GM12891 (cell line): ENCODE measurements around the gene TIAL1.

Experiments
- DNase-seq: peaks from one replicate; pipeline ENCODE4 v3.0.0; 2011; ENCODE audit warnings: low spot score; ENCODE audit not compliant: insufficient read length
- FAIRE-seq: peaks from 2 replicates; lab custom pipeline; 2011; peaks lifted over from hg19 to GRCh38; lab: Jason Lieb, UNC
- PAX5 ChIP-seq: IDR thresholded peaks from 2 replicates; pipeline ENCODE4 v1.6.1; 2011; ENCODE audit warnings: low read length, moderate library complexity, mild to moderate bottlenecking; ENCODE audit not compliant: insufficient read depth, severe bottlenecking
- POLR2A ChIP-seq: IDR thresholded peaks from 2 replicates; pipeline ENCODE4 v1.6.1; 2011; ENCODE audit warnings: low read depth, low read length, control low read depth
- POLR2AphosphoS5 ChIP-seq: IDR thresholded peaks from 2 replicates; pipeline ENCODE4 v1.6.1; 2011; ENCODE audit warnings: low read depth, low read length, control low read depth
- POU2F2 ChIP-seq: IDR thresholded peaks from 2 replicates; pipeline ENCODE4 v1.6.1; 2011; ENCODE audit warnings: low read depth, mild to moderate bottlenecking, control low read depth, low read length, moderate library complexity
- SPI1 ChIP-seq: IDR thresholded peaks from 2 replicates; pipeline ENCODE4 v1.6.1; 2011; ENCODE audit warnings: low read depth, low read length, control low read depth
- TAF1 ChIP-seq: IDR thresholded peaks from 2 replicates; pipeline ENCODE4 v1.6.1; 2011; ENCODE audit warnings: low read depth, low read length, control low read depth

The TIAL1 gene

GRCh38 chr10:119541459-119542356 lies 55.1 kb downstream of the TIAL1 start:
- no peak for DNase-seq
- TF ChIP-seq SPI1 (peak; percentile 79), POU2F2 (no peak; the same call in 1 of the 2 replicates), POLR2A (peak; percentile 53; the same call in 1 of the 2 replicates)
- peak; percentile 83 for FAIRE-seq

- FAIRE-seq (peak; percentile 5), DNase-seq (no peak)
- no peak for TF ChIP-seq PAX5
- TF ChIP-seq POLR2AphosphoS5 = no peak
- TF ChIP-seq TAF1 = no peak
- TF ChIP-seq SPI1 = no peak
- no peak for TF ChIP-seq POLR2A
- no peak for TF ChIP-seq POU2F2
These were observed 55.7 kb downstream of the TIAL1 start for GRCh38 chr10:119541046-119541445.

DNA sequence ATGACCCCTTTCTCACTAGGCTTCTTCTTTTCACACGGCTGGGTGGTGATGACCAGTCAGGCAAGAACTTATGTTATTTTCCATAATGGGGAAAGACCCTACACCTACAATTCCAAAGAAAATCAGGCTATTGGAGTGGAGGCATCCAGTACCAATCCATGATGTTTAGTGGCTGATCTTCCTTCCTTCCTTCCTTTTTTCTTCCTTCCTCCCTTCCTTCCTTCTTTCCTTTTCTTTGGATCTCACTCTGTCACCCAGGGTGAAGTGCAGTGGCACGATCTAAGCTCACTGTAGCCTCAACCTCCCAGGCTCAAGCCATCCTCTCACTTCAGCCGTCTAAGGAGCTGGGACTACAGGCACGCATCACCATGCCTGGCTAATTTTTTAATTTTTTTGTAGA lies 56.7 kb downstream of the TIAL1 start:
- no peak for TF ChIP-seq POLR2AphosphoS5
- TF ChIP-seq POLR2A = no peak
- TF ChIP-seq POU2F2 = no peak
- FAIRE-seq (no peak), DNase-seq (no peak)

- FAIRE-seq (peak; percentile 62), DNase-seq (no peak)
- TF ChIP-seq POU2F2 = no peak
- TF ChIP-seq SPI1 = no peak
- no peak for TF ChIP-seq TAF1
- no peak for TF ChIP-seq POLR2A
- TF ChIP-seq PAX5 = no peak
- no peak for TF ChIP-seq POLR2AphosphoS5
These were observed 57.4 kb downstream of the TIAL1 start for GRCh38 chr10:119539359-119539825.

DNA sequence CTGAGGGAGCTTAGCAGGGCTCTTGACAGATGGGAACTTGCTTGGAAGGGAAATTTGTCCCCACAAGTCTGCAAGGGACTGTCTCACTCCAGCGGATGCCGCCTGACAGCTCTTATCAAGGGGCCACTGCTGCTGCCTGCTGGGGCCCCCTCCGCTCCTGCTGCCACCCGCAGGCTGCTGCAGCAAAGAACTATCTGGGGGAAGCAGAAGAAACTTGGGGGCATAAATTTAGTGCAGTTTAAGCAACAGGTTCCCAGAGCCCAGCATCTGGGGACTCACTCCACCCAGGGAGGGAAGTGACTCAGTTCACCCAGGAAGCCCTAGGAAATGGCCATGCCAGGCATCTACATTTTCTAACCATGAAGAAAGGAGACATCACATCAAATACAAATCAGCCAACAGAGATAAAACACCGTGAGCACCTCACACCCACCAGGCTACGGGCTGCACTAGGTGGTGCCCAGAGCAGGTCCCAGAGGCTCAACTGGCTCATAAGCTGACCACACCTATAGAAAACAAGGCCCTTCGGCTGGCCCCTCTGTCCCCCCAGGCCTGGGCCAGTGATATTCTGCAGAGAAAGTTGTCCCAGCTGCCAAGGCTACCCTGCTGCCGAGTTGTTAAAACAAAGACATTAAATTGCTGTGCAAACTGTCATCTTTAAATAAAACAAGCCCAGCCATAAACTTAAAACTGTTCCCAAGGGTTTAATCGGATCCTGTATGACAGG lies 58.0 kb downstream of the TIAL1 start:
- FAIRE-seq (peak; percentile 54), DNase-seq (no peak)
- no peak for TF ChIP-seq POLR2A
- no peak for TF ChIP-seq POU2F2
- no peak for TF ChIP-seq TAF1
- no peak for TF ChIP-seq POLR2AphosphoS5

DNA sequence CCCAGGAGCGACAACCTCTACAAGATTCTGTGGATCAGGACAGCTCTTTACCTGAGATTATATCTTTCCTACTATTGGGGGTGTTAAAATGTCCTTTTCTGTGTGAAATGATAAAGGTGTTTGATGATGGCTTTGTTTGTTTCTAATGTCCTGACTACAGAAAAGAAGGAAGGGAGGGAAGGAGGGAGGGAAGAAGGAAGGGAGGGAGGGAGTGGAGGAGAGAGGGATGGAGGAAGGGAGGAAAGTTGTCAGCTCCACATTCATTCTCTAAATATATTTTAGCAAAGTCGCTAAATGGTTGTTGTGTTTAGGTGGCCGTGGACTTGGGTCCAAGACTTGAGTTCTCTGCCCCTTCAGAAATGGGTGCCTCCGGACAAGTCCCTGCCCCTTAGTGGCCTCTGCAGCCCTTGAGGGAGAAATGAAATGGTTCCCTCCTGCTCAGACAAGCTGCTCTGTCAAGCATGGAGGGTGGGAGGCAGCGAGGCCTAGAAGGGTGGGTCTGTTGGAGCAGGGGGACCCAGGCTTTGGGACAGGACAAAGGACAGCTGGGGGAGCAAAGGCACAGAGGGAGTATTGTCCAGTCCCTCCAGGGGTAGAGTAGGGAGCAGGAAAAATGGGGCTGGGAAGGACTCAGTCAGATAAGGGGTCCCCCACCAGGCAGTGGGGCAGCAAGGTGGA lies 58.7 kb downstream of the TIAL1 start:
- DNase-seq = no peak
- TF ChIP-seq TAF1 = no peak
- no peak for TF ChIP-seq POLR2AphosphoS5
- no peak for TF ChIP-seq POU2F2
- no peak for TF ChIP-seq POLR2A
- FAIRE-seq = no peak

DNA sequence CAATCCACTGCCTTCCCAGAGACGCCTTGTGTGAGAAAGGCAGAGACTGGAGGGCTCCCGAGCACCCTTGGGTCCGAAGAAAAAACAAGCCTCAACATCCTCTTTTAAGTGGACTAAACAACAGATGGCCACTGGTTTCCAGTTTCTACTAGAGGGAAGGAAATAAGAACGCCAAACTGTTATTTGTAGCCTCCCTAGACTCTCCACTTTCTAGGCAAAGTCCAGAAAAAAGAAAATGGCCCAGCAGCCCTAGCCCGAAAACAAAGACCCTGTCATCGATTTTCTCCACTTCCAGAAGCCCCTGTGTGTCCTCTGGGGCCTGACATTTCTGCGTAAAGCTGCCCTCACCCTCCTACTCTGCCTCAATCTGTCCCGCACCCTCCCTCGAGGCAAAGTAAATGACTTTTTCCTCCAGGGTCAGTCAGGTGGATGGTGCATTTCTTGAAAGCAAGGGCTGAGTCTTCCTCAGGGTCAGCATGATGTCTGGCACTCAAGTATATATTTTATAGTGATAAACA lies 60.2 kb downstream of the TIAL1 start:
- DNase-seq = no peak
- FAIRE-seq = no peak

GRCh38 chr10:119535837-119536507 lies 60.8 kb downstream of the TIAL1 start:
- DNase-seq = no peak
- TF ChIP-seq TAF1 (no peak), SPI1 (no peak), POLR2AphosphoS5 (no peak), POU2F2 (no peak), PAX5 (no peak), POLR2A (no peak)
- FAIRE-seq = no peak

More for the DNA sequence above, 60.2 kb downstream of the TIAL1 start:
- no peak for TF ChIP-seq SPI1
- no peak for TF ChIP-seq TAF1
- TF ChIP-seq PAX5 = no peak
- TF ChIP-seq POLR2A = no peak
- TF ChIP-seq POLR2AphosphoS5 = no peak
- no peak for TF ChIP-seq POU2F2

GRCh38 chr10:119535305-119535704 lies 61.5 kb downstream of the TIAL1 start:
- no peak for TF ChIP-seq POU2F2
- no peak for TF ChIP-seq TAF1
- TF ChIP-seq SPI1 = no peak
- TF ChIP-seq POLR2AphosphoS5 = no peak
- FAIRE-seq = peak; percentile 23
- no peak for DNase-seq
